Measurements from ENCODE around the gene SPATA31E1.
A peak's percentile ranks its signal among the peaks of the same experiment; 100 is the strongest.

The SPATA31E1 gene

GRCh38 chr9:87863882-87864465 is 18.7 kb upstream of the SPATA31E1 start:
- DNase-seq (ENCODE audit: low read depth) = no peak

DNA sequence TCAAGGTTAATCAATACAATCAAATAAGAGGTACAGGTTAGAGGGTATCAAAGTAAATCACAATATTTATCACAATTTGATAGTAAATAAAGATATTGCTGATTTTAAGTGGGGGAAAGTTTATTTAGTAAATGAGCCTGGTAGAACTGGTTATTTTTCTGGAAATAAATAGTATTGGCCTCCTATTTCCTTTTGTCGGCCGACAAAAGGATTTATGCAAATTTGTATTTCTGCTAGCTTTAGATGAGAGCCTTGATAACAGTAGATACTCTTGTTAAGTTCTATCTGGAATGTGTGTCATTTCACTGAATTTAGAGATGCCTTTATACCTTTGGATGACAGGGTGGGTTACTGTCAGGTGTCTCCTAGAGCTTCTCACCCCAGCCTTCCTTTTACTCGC is 17.8 kb upstream of the SPATA31E1 start:
- DNase-seq (ENCODE audit: low read depth) = no peak

GRCh38 chr9:87865626-87866025 is 17.1 kb upstream of the SPATA31E1 start:
- no peak for DNase-seq (ENCODE audit: low read depth)

GRCh38 chr9:87867391-87867790 is 15.3 kb upstream of the SPATA31E1 start:
- DNase-seq (ENCODE audit: low read depth) = no peak

DNA sequence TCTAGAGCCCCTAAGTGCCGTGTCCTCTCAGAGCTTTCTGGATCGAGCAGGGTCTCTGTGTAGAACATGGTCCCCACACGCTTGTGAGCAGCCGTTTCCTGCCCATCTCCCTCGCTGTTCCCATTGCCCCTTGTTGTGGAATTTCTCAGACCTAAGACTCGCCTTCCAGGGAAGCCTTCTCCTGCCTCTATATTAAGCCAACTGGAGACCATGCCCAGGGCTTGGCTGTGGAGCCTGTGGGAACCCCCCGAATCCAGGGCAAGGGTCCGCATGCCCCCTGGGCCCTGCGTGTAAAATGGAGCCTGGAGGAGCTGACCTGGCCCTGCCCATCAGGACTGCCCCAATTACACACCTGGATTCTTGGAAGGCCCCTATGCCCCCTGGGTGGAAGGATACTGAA is 14.5 kb upstream of the SPATA31E1 start:
- DNase-seq (ENCODE audit: low read depth) = no peak

DNA sequence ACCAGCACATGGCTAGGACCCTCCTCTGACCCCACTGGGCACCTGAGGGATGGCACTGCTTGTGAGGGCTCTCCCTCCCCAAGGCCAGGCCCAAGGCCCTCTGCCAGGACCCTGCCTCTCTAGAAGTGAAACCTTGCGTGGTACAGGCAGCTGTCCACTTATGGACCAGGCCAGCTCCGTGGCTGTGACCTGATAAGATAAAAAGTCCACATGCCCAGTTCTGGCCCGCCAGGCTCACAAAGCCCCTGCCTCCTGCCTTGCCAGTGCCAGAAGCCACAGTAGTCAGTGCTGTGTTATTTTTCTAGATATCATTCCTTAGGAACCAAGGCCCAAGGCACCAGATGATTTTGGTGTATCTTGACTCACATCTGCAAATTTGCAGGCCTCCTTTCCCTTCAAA is 14.0 kb upstream of the SPATA31E1 start:
- DNase-seq (ENCODE audit: low read depth) = no peak

DNA sequence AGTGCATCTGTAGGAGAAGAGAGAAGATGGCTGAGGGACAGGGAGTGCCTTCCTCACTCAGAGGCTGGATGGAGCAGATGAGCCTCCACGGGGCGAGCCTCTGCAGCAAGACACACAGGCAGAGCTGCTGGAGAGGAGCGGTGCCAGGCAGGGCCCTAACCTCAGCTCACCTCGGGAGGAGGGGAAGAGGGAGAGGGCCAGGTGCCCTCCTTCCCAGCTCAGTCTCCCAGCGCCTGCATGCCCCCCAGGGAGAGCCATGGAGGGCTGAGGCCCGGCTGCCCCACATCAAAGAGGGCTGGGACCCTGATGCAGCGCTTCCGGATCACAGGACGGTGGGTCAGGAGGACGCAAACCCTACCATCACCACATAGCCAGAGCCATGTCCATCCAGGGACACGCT is 13.6 kb upstream of the SPATA31E1 start:
- no peak for DNase-seq (ENCODE audit: low read depth)

- DNase-seq (ENCODE audit: low read depth) = no peak
Observed at GRCh38 chr9:87871425-87872078, 11.1 kb upstream of the SPATA31E1 start.

GRCh38 chr9:87872079-87872624 is 10.5 kb upstream of the SPATA31E1 start:
- DNase-seq (ENCODE audit: low read depth) = peak; percentile 36

DNA sequence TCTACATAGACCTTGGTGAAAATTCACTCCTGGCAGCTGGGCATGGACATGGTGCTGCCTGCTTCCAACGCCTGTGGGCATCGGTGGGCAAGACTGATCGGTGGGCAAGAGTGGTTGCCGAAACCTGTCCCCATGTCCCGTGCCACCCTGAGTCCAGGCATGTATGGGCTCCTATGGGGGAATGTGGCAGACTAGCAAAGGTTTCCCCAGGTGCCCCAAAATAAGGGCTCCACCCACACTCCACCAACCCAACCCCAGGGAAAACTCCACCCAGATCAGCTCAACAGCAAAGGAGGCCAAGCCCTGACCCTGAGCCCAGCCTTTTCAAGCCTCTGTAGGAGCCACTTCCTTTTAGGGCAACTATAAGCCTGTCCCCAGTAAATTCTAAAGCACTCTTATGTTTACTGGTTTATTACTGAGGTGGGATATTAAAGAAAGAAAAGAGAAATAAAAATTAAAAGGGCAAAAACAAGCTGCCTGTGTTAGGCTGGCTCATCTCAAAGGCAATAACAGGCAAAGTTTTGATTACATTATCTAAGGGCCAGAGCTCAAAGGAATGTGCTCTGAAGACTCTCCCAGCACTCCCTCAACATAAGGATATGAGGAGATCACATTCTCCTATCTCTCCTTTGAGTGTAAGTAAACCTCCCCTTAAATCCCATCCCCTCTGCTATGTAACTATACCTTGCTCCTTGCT is 8.9 kb upstream of the SPATA31E1 start:
- DNase-seq (ENCODE audit: low read depth) = peak; percentile 36

DNA sequence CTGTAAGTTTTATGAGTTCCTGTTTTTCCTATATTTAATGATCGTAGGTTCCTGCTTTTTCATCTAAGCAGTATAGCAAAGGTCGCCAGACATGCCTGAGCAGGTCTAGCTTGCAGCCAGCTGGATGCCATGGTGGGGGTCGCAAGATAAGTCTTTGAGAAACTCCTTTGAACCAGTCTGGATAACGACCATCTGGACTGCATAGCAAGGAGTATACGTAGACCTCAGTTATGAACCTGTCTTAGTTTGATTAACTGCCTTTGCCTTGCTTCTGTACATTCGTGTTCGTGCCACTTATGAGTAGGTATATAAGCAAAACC is 8.4 kb upstream of the SPATA31E1 start:
- peak; percentile 36 for DNase-seq (ENCODE audit: low read depth)

DNA sequence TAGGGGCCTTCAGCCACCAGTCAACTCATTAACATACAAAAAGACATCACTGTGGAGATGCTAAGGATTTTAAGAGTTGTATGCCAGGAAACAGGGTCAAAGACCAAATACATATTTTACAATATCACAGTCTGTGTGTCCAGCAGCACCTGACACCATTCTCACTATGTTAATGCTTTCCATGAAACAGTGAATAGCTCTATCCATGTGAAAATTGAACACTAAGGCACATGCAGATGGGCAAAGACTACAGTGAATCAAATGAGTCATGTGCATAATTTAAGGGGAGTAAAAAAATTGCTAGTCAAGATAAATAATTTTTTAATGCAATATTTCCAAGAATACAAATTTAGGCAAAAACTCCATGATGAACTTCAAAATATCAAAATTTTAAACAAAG is 7.6 kb upstream of the SPATA31E1 start:
- DNase-seq (ENCODE audit: low read depth) = no peak

- no peak for DNase-seq (ENCODE audit: low read depth)
Observed at GRCh38 chr9:87875831-87876545, 6.7 kb upstream of the SPATA31E1 start.

GRCh38 chr9:87876708-87877107 is 6.0 kb upstream of the SPATA31E1 start:
- no peak for DNase-seq (ENCODE audit: low read depth)

- peak; percentile 82 for DNase-seq (ENCODE audit: low read depth)
Observed at GRCh38 chr9:87878989-87879511, 3.6 kb upstream of the SPATA31E1 start.

DNA sequence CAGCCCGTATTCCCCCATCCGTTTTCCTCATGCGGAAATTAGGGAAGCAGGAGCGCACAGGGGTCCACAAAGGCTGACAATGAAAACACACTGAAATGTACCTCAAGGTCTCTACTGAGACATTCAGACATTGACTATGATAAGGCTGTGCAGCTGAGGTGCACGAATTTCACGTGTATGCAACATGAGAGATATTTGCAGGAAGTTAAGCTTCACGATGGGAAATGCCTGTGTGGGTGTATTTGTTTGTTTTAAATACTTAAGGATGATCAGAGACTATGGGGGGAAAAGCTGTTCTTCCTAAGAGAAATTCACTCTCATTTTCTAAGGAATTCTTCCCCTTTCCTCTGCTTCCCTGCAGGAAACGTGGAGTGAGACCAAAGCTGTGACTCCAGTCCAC is 2.6 kb upstream of the SPATA31E1 start:
- peak; percentile 23 for DNase-seq (ENCODE audit: low read depth)

DNA sequence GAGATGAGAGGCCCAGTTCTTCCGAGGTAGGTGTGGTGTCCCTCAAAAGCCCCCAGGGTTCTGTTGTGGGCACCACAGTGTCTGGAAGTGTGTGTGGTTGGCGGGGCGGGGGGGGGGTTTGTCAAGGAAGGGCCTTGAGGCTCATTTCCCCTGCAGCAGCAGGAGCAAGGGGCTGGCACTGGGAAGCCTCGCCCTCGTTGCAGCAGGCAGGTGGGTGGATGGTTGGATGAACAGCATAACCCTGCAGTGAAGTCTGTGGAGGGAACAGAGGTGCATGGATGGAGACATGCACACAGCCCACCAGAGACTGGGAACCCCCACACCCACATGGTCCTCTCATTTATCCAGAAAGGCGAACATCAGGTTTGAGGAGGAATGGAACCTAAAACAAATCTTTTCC is 2.0 kb upstream of the SPATA31E1 start:
- no peak for DNase-seq (ENCODE audit: low read depth)

GRCh38 chr9:87883274-87883673 is 597 bp downstream of the SPATA31E1 start:
- no peak for DNase-seq (ENCODE audit: low read depth)

- no peak for DNase-seq (ENCODE audit: low read depth)
Observed at GRCh38 chr9:87883990-87884389, 1.3 kb downstream of the SPATA31E1 start.

DNA sequence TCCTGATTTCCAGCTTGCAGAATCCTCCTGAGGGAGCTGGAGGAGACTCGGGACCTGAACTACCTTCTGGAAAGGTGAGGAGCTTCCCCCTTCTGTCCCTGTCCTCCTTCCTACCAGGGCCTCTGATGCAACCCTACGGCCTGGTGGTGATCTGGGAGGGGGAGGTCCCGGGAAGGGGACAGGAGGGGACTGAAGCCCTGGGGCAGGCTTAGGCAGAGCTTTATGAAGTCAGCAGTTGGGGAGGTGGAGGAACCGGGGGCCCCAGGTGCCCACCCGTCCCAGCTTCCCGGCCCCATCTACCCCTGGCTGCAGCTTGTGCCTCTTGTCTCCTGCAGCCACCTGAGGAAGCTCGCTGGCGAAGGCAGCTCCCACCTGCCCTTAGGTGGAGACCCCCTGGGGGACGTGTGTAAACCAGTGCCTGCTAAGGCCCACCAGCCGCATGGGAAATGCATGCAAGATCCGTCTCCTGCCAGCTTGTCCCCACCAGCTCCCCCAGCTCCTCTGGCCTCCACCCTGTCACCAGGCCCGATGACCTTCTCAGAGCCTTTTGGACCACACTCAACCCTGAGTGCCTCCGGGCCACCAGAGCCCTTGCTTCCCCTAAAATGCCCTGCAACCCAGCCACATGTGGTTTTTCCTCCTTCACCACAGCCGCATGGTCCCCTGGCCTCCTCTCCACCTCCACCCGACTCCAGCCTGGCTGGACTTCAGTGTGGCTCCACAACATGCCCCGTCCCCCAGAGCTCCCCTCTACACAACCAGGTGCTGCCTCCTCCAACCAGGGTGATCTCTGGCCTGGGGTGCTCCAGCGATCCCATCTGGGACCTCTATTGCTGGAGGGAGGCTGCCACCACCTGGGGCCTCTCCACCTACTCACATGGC is 2.1 kb downstream of the SPATA31E1 start:
- DNase-seq (ENCODE audit: low read depth) = no peak

- no peak for DNase-seq (ENCODE audit: low read depth)
Observed at GRCh38 chr9:87885484-87886189, 3.0 kb downstream of the SPATA31E1 start.

Measured in amniotic epithelial cell (primary cell).